ENCODE measurements around the gene LTB4R.
A peak's percentile ranks its signal among the peaks of the same experiment; 100 is the strongest.

LTB4R gene

DNA sequence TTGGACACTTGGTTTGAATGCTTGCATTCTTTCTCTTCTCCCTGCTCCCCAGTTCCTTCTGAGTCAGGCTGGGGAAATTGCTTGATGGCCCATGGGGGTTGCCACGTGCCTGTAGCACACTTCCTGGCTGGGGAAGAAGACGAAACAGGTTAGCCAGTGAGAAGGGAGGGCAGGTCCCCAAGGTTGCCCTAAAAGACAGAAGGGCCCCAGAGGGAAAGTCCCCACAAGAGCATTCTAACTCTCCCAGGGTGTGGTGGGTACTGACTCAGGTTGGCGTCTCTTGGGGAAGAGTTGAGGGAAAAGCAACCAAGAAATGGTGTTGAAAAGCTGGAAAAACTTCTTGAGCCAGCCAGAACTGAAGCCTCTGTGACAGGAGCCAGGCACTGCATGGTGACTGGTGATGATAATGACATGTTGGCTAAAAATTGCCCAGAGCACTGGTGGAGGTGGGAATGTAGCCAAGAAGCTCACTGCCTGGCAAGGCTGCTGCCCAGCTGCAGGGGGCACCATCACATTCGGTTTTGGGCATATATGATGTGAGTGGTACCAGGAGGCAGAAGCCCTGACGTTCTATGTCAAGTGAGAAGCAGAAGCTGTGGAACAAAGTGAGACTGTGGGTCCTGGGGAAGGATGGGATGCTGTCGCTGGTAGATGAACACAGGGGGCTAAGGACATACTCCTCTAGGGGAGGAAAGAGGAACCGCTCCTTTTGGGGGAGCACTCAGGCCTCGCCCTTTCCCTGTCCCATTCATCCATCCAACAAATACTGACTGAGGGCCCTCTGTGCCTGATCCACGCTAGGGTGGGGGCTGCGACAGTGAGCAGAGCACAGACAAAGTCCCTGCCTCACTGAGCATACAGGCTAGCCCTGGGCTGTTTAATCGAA is 31.8 kb upstream of the LTB4R start:
- no peak for DNase-seq

DNA sequence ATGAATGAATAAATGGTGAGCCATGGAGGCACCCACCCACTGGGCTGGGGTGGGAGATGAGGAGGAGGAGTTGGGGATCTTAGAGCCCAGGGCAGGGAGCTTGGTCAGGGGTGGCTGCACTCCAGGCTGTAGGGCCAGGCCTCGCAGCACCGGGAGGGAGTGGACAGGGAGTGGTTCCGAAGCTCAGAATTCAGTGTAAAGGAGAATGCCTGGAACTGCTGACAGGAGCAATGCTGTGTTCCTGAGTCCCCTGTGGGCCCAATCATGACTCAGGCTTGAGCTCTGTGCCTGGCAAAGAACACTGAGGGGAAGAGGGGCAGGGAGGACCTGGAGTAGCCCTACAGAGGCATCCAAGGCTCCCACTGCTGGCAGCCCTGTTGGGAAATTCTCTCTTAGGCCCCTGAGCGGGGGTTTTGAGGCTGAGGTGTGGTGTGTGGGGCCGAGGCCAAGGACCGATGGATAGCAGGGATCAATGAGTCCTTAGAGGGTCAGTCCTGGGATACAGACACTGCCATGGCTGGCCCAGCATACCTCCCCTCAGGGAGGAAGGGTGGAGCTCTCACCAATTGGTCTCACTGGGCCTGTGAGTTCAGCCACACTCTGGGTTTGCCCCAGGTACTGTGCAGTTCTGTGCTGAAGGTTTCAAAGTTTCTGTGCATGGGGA is 30.4 kb upstream of the LTB4R start:
- DNase-seq, result no peak

DNA sequence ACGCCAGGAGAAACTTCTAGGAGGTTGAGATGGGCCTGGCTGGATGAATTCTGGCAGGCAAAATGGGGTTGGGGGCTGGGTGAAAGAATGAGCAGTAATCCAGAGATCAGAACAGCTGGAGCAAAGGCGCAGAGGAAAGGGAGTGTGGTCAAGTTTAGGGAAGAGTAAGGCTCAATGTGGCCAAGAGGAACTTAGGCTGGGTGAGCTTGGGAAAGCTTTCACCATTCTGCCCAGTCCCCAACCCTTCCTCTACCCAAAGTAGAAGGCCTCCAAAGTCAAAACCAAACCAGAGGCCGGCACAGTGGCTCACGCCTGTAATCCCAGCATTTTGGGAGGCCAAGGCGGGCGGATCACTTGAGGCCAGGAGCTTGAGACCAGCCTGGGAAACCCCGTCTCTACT is 29.7 kb upstream of the LTB4R start:
- DNase-seq, result no peak

DNA sequence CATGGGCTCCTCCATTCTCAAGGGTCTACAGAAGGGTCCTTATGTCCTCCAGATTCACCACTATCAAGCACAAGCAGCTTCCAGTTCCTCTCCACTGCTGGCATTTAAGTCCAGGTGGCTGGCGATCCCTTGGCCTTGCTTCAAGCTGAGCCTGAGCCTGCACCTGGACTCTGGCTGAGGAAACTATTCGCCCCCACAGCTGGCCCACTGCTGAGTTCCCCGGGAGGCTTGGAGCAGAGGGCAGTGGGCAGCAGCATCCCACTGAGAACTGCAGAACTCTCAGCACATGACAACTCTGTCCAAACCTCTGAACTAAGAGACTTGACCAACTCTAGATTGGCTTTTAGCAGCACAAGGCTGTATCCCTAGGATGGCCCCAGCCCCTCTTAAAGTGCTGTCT is 28.6 kb upstream of the LTB4R start:
- no peak for DNase-seq

DNA sequence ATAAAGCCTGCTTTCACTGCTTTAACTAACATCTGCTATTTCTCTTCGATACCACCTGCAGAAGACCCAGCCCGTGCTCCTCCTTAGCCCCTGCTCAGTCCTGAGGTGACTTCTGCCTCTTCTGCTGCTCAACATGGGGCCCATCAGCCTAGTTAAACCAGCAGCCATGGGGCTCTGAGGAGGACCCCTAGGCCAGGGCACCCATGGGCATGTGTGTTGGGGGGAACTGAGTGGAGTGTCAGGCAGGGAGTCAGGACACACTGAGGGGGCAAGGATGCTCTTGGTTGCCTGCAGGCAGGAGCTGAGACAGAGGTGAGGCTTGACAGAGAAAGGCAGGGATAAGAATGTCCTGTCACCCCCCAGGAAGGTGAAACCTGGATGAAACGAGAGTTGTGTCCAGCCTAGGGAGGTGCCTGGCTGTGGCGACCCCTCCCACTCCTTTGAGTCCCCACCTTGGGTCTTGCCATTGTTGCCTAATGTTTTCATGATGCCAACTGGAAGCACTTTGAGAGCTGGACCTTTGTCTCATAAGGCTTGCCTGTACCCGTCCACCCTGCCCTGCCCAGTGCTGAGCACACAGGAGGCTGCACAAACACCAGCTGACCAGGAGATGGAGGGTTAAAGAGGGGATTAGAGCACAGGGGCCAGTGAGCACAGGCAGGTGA is 27.4 kb upstream of the LTB4R start:
- DNase-seq, result no peak

DNA sequence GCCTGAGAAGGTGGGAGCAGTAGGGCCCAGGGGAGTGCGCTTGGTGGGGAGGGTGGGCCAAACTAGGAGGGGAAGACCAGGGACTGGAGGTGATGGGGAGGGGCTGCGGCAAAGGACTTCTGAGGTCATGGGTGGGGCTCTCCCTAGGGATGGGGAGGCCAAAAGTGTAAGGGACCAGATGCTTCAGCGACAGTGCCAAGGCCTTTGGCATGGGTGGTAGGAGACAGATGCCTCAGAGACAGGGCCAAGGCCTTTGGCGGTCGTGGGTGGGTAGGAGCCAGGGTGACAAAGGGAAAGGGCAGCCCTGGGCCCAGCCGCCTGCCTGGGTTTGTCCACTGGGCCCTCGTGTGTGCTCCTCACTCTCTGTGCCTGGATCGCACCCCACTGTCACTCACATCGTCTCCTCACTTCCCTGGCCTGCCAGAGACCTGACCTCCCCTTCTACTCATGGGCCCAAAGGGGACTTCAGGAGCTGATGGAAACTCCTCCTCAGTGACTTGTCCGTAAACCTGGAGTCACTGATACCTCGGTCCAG is 26.7 kb upstream of the LTB4R start:
- no peak for DNase-seq

DNA sequence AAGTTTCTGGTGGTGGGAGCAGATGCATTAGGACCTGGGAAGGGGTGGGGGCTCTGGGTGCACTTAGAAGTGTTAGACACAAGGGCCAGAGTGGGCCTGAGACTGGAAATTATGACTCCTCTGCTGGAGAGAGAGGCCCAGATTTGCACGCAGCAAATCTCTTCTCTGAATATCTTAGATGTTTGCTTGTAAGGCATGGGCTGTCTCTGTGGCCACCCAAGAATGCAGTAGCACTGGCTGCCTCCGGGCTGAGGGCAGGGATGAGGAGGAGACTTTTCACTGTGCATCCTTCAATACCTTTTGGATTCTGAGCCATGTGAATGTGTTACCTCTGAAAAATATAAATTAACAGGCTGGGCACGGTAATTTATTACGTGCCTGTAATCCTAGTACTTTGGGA is 26.0 kb upstream of the LTB4R start:
- no peak for DNase-seq

DNA sequence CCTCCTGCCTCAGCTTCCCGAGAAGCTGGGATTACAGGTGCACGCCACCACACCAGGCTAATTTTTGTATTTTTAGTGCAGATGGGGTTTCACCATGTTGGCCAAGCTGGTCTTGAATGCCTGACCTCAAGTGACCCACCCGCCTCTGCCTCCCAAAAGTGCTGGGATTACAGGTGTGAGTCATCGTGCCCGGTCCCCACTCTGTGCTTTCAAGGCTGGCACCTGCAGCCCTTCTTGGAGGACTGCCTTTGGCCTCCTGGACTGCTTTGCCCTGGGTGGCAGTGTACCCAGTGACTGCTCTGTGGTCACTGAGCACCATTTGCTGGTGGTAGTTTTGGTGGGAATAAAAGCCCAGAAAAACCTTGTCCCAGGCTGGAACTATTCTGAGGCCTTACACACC is 24.3 kb upstream of the LTB4R start:
- DNase-seq, result no peak

DNA sequence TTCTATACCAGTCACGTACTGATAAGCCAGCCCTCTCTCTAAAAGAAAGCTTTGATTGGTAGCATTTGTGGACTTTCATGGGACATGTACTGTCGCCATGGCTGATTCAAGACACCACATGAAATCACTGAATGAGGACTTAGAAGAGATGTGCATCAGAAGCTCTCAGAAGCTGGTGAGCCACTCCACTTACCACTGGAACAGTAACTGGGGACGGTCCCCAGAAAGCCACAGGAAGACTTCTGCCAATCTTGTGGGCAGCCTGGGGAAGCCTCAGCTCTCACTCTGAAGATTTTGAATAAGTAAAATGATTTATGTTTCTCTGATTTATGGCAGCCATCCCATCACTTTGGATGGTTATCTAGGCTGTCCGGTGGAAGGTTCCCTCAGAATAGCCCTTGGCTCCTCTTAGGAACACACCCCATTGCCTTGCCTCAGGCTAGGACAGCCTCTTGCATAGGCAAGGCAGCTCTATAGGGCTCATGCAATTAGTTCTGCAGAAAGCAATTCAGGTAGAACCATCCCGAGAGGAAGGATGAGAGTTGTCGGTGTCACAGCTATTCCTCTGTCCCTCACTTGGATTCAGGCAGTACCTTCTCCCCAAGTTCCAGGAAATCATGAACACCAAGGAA is 21.5 kb upstream of the LTB4R start:
- no peak for DNase-seq

DNA sequence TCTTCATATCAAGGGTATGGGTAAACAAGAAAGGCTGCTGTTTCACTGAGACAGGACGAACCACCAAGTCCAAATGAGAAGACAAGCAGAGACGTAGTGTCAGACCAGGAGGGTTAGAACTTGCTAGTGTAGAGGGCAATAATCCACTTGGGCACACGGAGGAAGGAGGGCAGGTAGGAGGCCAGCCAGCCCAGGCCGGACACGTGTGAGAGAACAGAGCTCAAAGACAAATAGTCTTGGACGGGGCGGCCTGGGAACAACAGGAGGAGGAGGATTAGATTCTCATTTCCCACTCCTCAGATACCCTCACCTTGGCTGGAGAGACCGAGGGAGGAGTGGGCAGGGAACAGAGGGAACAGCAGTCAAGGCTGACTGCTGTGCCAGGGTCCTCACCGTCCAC is 20.6 kb upstream of the LTB4R start:
- DNase-seq, result no peak

DNA sequence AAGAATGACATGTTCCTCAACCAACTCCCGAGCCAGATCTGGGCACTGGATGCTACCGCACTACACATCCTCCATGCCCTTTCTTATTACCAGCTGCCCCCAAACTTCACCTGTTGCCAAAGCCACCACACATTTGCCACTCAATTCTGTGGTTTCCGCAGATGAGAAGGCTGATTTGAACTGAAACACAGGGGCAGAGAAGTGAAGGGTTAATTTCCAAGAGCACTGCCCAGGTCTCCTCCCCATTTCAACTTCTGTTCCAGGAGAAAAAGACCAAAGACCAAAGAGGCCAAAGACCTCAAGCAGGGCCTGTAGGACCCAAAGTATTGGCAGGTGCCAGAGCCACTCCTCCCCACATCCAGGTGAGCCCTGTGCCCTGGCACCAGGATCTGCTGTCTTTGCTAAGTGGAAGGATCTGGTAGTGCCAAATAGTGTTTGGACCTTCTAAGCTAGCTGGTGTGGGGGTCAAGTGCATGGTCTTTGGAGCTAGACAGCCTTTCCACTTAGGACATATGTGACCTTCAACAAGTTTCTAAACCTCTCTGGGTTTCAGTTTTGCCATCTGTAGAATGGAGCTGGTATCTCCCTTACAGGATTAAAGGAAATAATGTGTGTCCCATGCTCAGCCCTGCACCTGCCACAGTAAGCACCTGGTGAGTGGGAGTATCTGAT is 19.7 kb upstream of the LTB4R start:
- no peak for DNase-seq

DNA sequence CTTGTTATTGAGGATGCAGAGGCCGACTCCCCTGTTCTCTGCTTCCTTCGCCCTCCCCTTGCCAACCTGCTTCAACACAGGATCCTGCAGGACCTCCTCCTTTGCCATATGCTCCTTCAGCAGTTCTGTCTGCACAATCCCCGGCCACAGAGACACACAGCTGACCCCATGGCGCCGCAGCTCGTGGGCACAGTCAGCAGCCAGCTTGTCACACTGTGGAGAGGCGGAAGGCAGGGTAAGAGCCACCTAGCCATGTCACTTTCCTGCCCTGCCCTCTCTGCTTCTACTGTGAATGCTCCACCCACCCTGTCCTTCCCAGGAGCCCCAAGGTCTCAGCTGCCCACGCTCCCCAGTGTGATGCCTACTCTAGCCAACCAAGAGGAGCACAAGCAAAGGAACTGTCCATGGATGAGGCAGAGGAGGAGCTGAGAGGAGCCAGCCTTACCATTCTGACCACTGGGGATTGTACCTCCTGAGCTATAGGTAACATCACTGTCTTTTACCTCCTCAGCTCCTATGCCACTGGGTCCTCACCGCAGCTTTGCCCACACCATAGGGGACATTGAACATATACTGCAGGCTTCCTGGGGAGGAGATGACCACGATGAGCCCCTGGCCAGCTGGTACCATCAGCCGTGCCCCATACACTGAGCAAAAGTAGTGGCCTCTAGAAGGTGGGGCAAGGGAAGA is 19.0 kb upstream of the LTB4R start:
- no peak for DNase-seq

DNA sequence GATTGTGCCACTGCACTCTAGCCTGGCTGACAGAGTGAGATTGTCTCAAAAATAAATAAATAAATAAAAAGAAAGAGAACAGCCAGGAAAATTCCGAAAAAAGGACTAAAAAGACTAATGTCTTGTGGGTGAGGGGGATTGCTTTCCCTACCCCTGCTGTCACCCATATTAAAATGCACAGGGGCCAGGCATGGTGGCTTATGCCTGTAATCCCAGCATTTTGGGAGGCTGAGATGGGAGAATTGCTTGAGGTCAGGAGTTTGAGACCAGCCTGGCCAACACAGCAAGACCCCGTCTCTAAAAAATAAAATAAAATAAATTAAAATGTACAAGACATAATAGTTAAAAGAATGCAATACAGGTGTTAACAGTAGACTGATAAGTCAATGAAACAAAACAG is 17.8 kb upstream of the LTB4R start:
- no peak for DNase-seq

DNA sequence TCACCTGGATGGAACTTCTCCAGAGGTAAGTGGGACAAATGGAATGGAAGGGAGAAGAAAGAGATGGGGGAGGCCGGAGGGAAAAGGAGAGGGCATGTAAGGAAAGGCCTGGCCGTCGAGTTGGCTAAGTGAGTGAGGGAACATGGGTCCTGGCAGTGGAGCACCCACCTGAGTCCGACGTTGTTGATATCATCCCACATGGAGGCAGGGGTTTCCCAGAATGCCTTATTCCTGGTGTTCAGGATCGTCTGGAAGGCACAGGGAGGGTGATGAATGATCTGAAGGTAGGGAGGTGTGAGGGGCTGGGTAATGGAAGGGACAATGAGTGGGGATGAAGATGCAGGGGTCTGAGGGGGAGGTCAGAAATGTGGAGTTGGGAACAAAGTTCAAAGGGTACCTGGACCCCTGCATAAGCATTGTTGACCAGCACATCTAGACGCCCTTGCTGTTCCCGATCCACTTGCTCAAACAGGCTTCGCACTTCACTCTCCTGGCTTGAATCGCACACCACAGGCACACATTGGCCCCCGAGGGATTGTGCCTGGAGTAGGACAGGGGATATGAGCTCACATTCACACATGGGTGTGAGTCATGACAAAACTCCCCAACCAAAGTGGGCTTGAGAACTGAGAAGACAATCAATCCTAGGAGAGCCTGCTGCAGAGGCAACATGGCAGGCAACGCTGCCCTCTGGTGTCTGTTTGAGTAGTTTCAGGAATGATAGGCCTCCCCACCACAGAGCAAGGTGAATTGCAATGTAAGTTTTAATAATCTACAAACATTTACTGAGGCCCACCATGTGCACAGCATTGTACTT is 14.8 kb upstream of the LTB4R start:
- peak; percentile 47 for DNase-seq

DNA sequence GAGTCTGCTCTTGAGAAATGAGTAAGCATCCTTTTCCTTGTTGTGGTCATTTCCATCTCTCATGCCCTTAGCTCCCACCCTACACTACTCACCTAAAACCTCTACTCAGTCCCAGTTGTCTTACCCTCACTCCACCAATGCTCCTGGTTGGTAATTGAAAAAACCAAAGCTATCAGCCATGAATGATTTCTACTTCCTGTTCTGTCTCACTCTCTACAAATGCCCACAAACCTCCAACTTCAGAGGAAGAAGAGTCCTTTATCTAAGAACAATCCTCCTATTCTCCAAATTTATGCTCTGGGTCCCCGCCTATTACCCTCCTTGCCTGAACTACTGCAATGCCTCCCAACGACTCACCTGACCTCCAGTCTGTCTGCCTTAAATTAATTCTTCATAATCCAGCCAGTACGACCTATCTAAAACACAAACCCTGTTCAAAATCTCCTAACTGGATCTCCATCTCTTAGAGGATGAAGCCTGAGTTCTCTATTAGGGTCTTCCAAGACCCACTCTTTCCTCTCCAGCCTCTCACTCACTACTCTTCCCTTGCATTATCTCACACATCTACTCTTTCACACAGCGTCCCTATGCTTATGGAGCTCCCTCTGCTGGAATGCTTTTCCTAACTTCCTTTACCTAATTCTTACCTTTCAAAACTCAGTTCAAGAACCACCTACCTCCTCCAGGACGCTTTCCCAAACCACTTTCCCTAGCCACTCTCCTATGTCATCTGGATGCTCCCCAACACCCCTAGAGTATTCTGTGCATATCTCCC is 13.9 kb upstream of the LTB4R start:
- DNase-seq, result no peak

DNA sequence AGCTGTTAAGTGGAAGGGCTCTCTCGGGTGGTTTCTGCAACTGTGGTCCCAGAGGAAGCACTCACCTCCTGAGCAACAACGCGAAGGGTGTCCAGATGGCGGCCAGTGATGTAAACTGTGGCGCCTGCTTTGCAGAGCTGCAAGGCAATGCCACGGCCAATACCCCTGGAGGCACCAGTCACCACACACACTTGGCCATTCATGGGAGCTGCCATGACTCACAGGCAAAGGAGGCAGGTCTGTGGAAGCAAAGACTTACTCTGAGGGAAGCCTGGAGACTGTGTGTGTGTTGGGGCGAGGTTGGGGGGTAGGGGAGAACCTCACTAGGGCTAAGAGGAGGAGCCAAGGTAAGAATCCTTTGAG is 12.4 kb upstream of the LTB4R start:
- DNase-seq, result no peak

DNA sequence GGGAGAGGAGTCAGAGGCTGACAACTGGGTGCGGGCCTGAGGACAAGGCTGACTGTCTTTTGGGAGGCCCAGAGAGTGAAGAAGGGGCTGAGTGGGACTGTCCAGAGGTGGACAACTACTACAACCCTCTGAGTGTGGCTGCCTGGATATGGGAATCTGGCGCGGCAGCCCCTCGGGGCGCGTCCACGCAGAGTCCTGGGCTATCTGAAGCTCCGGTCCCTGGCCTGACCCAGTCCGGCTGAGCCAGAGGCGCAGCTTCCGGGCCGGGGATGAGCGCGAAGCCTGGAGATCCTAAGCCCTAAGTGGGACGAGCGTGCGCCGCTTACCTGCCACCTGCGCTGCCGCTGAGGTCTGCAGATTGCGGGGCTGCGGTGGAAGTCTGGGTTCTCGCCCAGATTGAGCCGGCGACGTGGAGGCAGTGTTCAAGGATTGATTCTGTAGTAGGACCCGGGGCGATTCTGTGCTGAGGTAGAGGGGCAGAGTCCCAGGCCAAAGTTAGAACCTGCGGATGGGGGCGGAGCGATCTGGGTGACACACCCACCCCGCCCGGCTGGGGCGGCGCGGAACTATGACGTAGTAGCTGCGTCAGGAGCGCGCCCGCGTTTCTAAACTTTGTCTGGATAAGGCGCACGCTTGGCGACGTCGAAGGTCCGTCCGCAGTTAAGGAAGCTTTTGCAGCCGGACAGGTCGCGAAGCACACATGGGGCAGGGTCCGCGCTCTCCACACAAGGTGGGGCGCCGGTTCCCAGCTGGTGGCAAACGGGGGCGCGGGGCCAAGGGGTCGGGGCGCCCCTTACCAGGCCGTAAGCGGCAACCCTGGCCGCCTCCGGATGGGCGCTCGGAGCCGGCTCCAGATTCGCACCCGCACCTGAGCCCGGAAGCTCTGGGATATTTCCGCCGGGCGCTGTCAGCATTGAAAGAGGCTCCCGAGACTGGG is 11.8 kb upstream of the LTB4R start, which contains the start of the genes DHRS1 and NOP9:
Gene DHRS1 (minus strand): TSS at position 526 of the 937 bp plus-strand sequence. CDS start 674 bp downstream, outside the sequence.
Gene NOP9 (plus strand): TSS at position 596 of the 937 bp plus-strand sequence. CDS start 105 bp downstream, at position 701.
- peak; percentile 85 for DNase-seq

DNA sequence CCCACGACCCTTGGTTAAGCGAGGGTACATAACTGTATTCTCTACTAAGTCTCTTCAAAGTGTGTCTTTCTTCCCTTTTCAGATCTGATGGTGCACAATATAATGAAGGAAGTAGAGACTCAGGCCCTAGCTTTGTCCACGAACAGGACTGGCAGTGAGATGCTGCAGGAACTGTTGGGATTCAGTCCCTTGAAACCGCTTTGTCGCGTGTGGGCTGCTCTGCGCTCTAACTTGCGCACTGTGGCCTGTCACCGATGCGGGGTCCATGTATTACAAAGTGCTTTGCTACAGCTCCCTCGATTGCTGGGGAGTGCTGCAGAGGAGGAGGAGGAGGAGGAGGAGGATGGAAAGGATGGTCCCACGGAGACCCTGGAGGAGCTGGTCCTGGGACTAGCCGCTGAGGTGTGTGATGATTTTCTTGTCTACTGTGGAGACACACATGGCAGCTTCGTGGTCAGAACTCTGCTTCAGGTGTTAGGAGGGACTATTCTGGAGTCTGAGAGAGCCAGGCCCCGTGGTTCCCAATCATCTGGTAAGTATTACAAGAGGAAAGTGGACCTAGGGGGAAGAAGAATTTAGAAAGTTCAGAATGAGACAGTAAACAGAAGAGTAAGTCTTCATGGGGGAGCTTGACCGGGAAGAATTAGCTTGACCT is 10.8 kb upstream of the LTB4R start:
- DNase-seq, result no peak

All from NCI-H1092 (cell line).